Adrenal gland (tissue), 12 donors: Measurements from ENCODE around the gene SMCP. TPM values are rescaled to one million over a fixed set of nuclear protein-coding genes. Genes with fewer than 3 reads are reported as not detected.

Experiments
- DNase-seq, 7 donors: peaks; one replicate each; pipeline ENCODE4 v3.0.0-alpha.2; 2019 to 2020
- H3K27ac ChIP-seq, 5 donors: fragments of 200-600 bp; sonication (generic) in 4 of 5; 1 replicate in 3 of 5; 2 replicates in 2 of 5; pipeline versions ENCODE4 v1.5.1 to v1.8.0; 2016 to 2020; ENCODE audit warnings: mild to moderate bottlenecking in 1 of 5
- H3K27me3 ChIP-seq: fragments of 200-600 bp; 2 replicates; pipeline ENCODE4 v1.8.0; 2021
- H3K36me3 ChIP-seq, 2 donors: fragments of 200-600 bp; replicated peaks in 1 of 2; 1 replicate in 1 of 2; 2 replicates in 1 of 2; pipeline versions ENCODE4 v1.5.1 to v1.8.0; 2018 to 2022
- H3K4me1 ChIP-seq, 2 donors: fragments of 200-600 bp; replicated peaks in 1 of 2; 1 replicate in 1 of 2; 2 replicates in 1 of 2; pipeline versions ENCODE4 v1.5.1 to v1.8.0; 2018 to 2021
- H3K4me3 ChIP-seq, 4 donors: fragments of 200-600 bp; sonication (generic) in 3 of 4; one replicate each; pipeline ENCODE4 v1.5.1; 2016 to 2018
- H3K9me3 ChIP-seq, 3 donors: fragments of 200-600 bp; sonication (generic) in 1 of 3; replicated peaks in 1 of 3; 1 replicate in 2 of 3; 2 replicates in 1 of 3; pipeline versions ENCODE4 v1.5.1 to v1.8.0; 2016 to 2021
- CTCF ChIP-seq, 6 experiments: fragments of 450-650 bp in 4 of 6; fragments of 200-600 bp in 2 of 6; sonication (generic) in 1 of 6; IDR thresholded peaks; 1 replicate in 5 of 6; 2 replicates in 1 of 6; pipeline versions ENCODE4 v1.5.1 to v1.8.0; 2016 to 2021; ENCODE audit warnings: antibody characterized with exemption in 6 of 6, mild to moderate bottlenecking in 2 of 6, moderate library complexity in 1 of 6
- POLR2A ChIP-seq, 2 donors: fragments of 450-650 bp; IDR thresholded peaks; one replicate each; pipeline ENCODE4 v1.6.1; 2017; ENCODE audit warnings: antibody characterized with exemption in 2 of 2, mild to moderate bottlenecking in 2 of 2, moderate library complexity in 1 of 2
- WGBS, 4 donors: extraction: QIAGEN DNeasy Blood & Tissue Kit in 2 of 4; methylation state at CpG; one replicate each; pipeline versions ENCODE4 v1.1.5 to v1.1.7; 2013 to 2017; 5-methylcytosine and 5-hydroxymethylcytosine counted together
- intact Hi-C, 2 donors: fragments of 100-400 bp; cut with DNase I; formaldehyde crosslinking; loops; one replicate each; pipeline versions ENCODE4 v1.14.1 to v1.15.0; 2022 to 2023
- polyA plus RNA-seq, 3 donors: library from polyadenylated mRNA; stranded (reverse); fragments of 200-250 nt in 2 of 3; fragments of 350-450 nt in 1 of 3; fragmentation: Illumina TruSeq in 1 of 3; extraction: RNeasy Lipid Tissue Mini Kit (QIAGEN cat#74804) in 1 of 3; gene quantifications; one replicate each; pipeline ENCODE4 v1.2.3, GENCODE V29; 2013 to 2014
- total RNA-seq, 9 donors: library from RNA; depleted of rRNA in 4 of 9; stranded (reverse); fragments of >200 nt in 4 of 9; fragments of 120-200 nt in 1 of 9; fragmentation: NEBNext Ultra II Directional in 1 of 9; extraction: Animal tissue kit (Norgen Biotek cat#: 25700) in 1 of 9; gene quantifications; one replicate each; pipeline versions ENCODE4 v1.1.0 to v1.2.4, GENCODE V29; 2013 to 2023
- donor health status: healthy with polysubstance abuse.
- donor health status: Bipolar disorder and iron deficiency.
- donor health status: DM: yes; HTN: yes; CAD: no.
- donor health status: DM: no; HTN: no; CAD: no.
- donor health status: DM: no; HTN: no; CAD: no.
- donor health status: DM: yes; HTN: yes; CAD: no.

Gene SMCP
- total and polyA plus RNA-seq, 12 donors: not detected

- no peak overlapping the region for H3K4me3 ChIP-seq
- intact Hi-C loops: no loop called here
- WGBS, 4 donors: 36 to 61% (median 51%) methylated on average over 2 of the region's 2 CpGs; no CpG with 5 or more reads in 1 of the 4 donors
- no peaks in the 10 kb centered on the region for H3K36me3 ChIP-seq
- no peak for TF ChIP-seq CTCF (IDR thresholded peaks at IDR 0.05)
- no peaks in the 10 kb centered on the region for H3K4me1 ChIP-seq
- no peak for DNase-seq
- H3K9me3 ChIP-seq: no peaks in the 10 kb centered on the region
- no peaks in the 10 kb centered on the region for H3K27me3 ChIP-seq
- H3K27ac ChIP-seq: no peak overlapping the region
These were observed 46.1 kb downstream of the SMCP start for GRCh38 chr1:152924191-152924590.

- Histone ChIP-seq H3K27me3 (no peaks in the 10 kb centered on the region), H3K36me3 (no peaks in the 10 kb centered on the region), H3K4me3 (no peak overlapping the region), H3K9me3 (no peaks in the 10 kb centered on the region), H3K4me1 (no peaks in the 10 kb centered on the region), H3K27ac (no peak overlapping the region)
- 70 to 83% (median 82%) methylated on average over 3 of the region's 3 CpGs for WGBS, 4 donors
- TF ChIP-seq POLR2A (IDR thresholded peaks at IDR 0.05): no peak
- no peak for TF ChIP-seq CTCF (IDR thresholded peaks at IDR 0.05)
- DNase-seq: no peak
- intact Hi-C loops: no loop called here
These were observed 48.0 kb downstream of the SMCP start for GRCh38 chr1:152926091-152926490.

GRCh38 chr1:152928671-152929070, 50.5 kb downstream of the SMCP start:
- Histone ChIP-seq H3K4me3 (no peak overlapping the region), H3K27me3 (no peaks in the 10 kb centered on the region), H3K4me1 (no peaks in the 10 kb centered on the region), H3K27ac (no peak overlapping the region), H3K36me3 (no peaks in the 10 kb centered on the region), H3K9me3 (no peaks in the 10 kb centered on the region)
- intact Hi-C loops: no loop called here
- TF ChIP-seq POLR2A (IDR thresholded peaks at IDR 0.05): no peak
- no peak for TF ChIP-seq CTCF (IDR thresholded peaks at IDR 0.05)
- DNase-seq: no peak
- 84 to 86% (median 85%) methylated on average over 3 of the region's 3 CpGs for WGBS, 4 donors

- intact Hi-C loops: no loop called here
- no peaks in the 10 kb centered on the region for H3K36me3 ChIP-seq
- WGBS, 4 donors: 77 to 88% (median 80%) methylated on average over 4 of the region's 4 CpGs
- H3K9me3 ChIP-seq: no peaks in the 10 kb centered on the region
- no peak overlapping the region for H3K4me3 ChIP-seq
- no peaks in the 10 kb centered on the region for H3K4me1 ChIP-seq
- H3K27ac ChIP-seq: no peak overlapping the region
- no peaks in the 10 kb centered on the region for H3K27me3 ChIP-seq
- DNase-seq: no peak
- TF ChIP-seq CTCF (IDR thresholded peaks at IDR 0.05): no peak
- no peak for TF ChIP-seq POLR2A (IDR thresholded peaks at IDR 0.05)
These were observed 54.2 kb downstream of the SMCP start for GRCh38 chr1:152932170-152932811.
